Measurements from ENCODE around the gene MMP25.
A peak's percentile ranks its signal among the peaks of the same experiment; 100 is the strongest.
"Not testable (repeated sequence)": the region's sequence is repeated elsewhere in the genome, so short reads cannot be mapped to it uniquely, and the experiment has no call there.

MMP25 gene

DNA sequence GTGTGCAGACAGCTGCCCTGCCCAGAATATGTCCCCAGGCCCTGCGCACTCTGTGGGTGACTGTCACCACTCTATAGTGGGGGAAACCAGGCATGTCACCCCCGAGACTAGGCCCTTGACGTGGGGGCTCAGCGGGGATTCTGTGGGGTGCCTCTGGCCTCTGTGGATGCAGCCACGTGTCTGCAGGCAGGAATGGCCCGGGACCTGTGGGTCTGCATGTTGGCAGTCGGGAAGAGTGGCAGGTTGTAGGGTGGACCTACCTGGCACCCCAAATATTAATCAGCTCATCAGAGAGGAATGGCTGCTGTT, 20.0 kb downstream of the MMP25 start:
- Histone ChIP-seq H2AFZ (ENCODE audit: low read depth, low read length, severe bottlenecking) (no peak overlapping the region), H3F3A (ENCODE audit: insufficient read depth) (0 out of 2 replicates have a peak, but pooled peaks cover 4% of the 10 kb centered on the region), H3K9ac (ENCODE audit: low read length) (no peak overlapping the region), H3K9me3 (ENCODE audit: insufficient read depth, low read length) (no peaks in the 10 kb centered on the region), H3K9me2 (replicated peaks; ENCODE audit: insufficient read depth, low read length) (no peaks in the 10 kb centered on the region), H3K36me3 (ENCODE audit: low read length) (no peaks in the 10 kb centered on the region), H3K27ac (ENCODE audit: low read depth, low read length) (no peak overlapping the region), H3K79me2 (ENCODE audit: insufficient read depth, low read length) (no peaks in the 10 kb centered on the region), H3K4me2 (ENCODE audit: low read depth, low read length, poor library complexity, severe bottlenecking) (no peak overlapping the region), H4K20me1 (ENCODE audit: low read depth, low read length) (no peaks in the 10 kb centered on the region), H3K4me3 (ENCODE audit: insufficient read depth, low read length, poor library complexity, severe bottlenecking) (no peak overlapping the region), H3K27me3 (ENCODE audit: low read length) (no peaks in the 10 kb centered on the region)
- TF ChIP-seq, protein P1, sequence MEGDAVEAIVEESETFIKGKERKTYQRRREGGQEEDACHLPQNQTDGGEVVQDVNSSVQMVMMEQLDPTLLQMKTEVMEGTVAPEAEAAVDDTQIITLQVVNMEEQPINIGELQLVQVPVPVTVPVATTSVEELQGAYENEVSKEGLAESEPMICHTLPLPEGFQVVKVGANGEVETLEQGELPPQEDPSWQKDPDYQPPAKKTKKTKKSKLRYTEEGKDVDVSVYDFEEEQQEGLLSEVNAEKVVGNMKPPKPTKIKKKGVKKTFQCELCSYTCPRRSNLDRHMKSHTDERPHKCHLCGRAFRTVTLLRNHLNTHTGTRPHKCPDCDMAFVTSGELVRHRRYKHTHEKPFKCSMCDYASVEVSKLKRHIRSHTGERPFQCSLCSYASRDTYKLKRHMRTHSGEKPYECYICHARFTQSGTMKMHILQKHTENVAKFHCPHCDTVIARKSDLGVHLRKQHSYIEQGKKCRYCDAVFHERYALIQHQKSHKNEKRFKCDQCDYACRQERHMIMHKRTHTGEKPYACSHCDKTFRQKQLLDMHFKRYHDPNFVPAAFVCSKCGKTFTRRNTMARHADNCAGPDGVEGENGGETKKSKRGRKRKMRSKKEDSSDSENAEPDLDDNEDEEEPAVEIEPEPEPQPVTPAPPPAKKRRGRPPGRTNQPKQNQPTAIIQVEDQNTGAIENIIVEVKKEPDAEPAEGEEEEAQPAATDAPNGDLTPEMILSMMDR (IDR thresholded peaks at IDR 0.05; ENCODE audit: insufficient read depth, low read length, poor library complexity, severe bottlenecking), result no peak
- TF ChIP-seq EZH2phosphoT487 (conservative IDR thresholded peaks at IDR 0.05; ENCODE audit: low read length), result no peak

DNA sequence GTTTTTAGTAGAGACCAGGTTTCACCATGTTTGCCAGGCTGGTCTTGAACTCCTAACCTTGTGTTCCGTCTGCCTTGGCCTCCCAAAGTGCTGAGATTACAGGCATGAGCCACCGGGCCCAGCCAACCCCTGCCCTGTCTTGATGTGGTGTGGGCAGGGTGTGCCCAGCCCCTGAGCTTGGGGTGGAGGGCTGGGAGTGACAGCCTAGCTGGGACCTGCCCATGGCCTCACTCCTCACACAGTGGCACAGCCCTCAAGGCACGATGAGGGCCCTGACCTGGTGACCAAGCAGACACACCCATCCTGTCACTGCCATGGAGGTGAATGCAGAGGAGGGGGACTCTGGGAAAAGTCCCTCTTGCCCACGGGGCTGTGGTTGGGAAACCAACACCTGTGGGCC, 22.1 kb downstream of the MMP25 start:
- Histone ChIP-seq H3K27ac (ENCODE audit: low read depth, low read length) (no peak overlapping the region), H3K27me3 (ENCODE audit: low read length) (no peaks in the 10 kb centered on the region), H3F3A (ENCODE audit: insufficient read depth) (no peaks in the 10 kb centered on the region), H4K20me1 (ENCODE audit: low read depth, low read length) (no peaks in the 10 kb centered on the region), H3K9ac (ENCODE audit: low read length) (0 out of 2 replicates have a peak overlapping the region, but pooled peaks have one; percentile 21), H3K4me2 (ENCODE audit: low read depth, low read length, poor library complexity, severe bottlenecking) (no peak overlapping the region), H3K79me2 (ENCODE audit: insufficient read depth, low read length) (no peaks in the 10 kb centered on the region), H3K36me3 (ENCODE audit: low read length) (no peaks in the 10 kb centered on the region), H3K9me2 (replicated peaks; ENCODE audit: insufficient read depth, low read length) (no peaks in the 10 kb centered on the region), H3K4me3 (ENCODE audit: insufficient read depth, low read length, poor library complexity, severe bottlenecking) (no peak overlapping the region), H3K9me3 (ENCODE audit: insufficient read depth, low read length) (no peaks in the 10 kb centered on the region), H2AFZ (ENCODE audit: low read depth, low read length, severe bottlenecking) (no peak overlapping the region)
- TF ChIP-seq, protein P1 (IDR thresholded peaks at IDR 0.05; ENCODE audit: insufficient read depth, low read length, poor library complexity, severe bottlenecking), result no peak
- TF ChIP-seq EZH2phosphoT487 (conservative IDR thresholded peaks at IDR 0.05; ENCODE audit: low read length), result no peak

DNA sequence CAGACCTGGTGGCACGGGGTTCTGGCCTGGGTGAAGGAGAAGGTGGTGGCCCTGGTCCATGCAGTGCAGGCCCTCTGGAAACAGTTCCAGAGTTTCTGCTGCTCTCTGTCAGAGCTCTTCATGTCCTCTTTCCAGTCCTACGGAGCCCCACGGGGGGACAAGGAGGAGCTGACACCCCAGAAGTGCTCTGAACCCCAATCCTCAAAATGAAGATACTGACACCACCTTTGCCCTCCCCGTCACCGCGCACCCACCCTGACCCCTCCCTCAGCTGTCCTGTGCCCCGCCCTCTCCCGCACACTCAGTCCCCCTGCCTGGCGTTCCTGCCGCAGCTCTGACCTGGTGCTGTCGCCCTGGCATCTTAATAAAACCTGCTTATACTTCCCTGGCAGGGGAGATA, 22.8 kb downstream of the MMP25 start:
- not testable (repeated sequence) for H2AFZ ChIP-seq (ENCODE audit: low read depth, low read length, severe bottlenecking); H3F3A ChIP-seq (ENCODE audit: insufficient read depth); H3K36me3 ChIP-seq (ENCODE audit: low read length); H4K20me1 ChIP-seq (ENCODE audit: low read depth, low read length); H3K27ac ChIP-seq (ENCODE audit: low read depth, low read length); H3K9ac ChIP-seq (ENCODE audit: low read length); H3K9me3 ChIP-seq (ENCODE audit: insufficient read depth, low read length); H3K9me2 ChIP-seq (replicated peaks; ENCODE audit: insufficient read depth, low read length); H3K4me3 ChIP-seq (ENCODE audit: insufficient read depth, low read length, poor library complexity, severe bottlenecking); H3K79me2 ChIP-seq (ENCODE audit: insufficient read depth, low read length); H3K4me2 ChIP-seq (ENCODE audit: low read depth, low read length, poor library complexity, severe bottlenecking); H3K27me3 ChIP-seq (ENCODE audit: low read length)

DNA sequence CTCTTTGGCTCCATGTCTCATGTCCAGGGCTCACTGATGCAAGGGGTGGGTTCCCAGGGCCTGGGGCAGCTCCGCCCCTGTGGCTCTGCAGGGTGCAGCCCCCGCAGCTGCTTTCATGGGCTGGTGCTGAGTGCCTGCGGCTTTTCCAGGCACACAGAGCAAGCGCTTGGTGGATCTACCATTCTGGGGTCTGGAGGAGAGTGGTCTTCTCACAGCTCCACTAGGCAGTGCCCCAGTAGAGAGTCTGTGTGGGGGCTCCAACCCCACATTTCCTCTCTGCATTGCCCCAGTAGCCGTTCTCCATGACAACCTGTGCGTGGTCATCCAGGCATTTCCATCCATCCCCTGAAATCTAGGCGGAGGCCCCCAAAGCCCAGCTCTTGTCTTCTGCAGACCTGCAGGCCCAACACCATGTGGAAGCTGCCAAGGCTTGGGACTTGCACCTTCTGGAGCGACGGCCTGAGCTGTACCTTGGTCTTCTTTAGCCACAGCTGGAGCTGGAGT, 24.3 kb downstream of the MMP25 start:
- Histone ChIP-seq H3K36me3 (ENCODE audit: low read length) (no peaks in the 10 kb centered on the region), H3F3A (ENCODE audit: insufficient read depth) (0 out of 2 replicates have a peak, but pooled peaks cover 6% of the 10 kb centered on the region), H2AFZ (ENCODE audit: low read depth, low read length, severe bottlenecking) (no peak overlapping the region), H3K9ac (ENCODE audit: low read length) (no peak overlapping the region), H3K4me3 (ENCODE audit: insufficient read depth, low read length, poor library complexity, severe bottlenecking) (no peak overlapping the region), H3K27ac (ENCODE audit: low read depth, low read length) (no peak overlapping the region), H3K9me2 (replicated peaks; ENCODE audit: insufficient read depth, low read length) (no peaks in the 10 kb centered on the region), H3K79me2 (ENCODE audit: insufficient read depth, low read length) (no peaks in the 10 kb centered on the region), H3K4me2 (ENCODE audit: low read depth, low read length, poor library complexity, severe bottlenecking) (no peak overlapping the region), H3K9me3 (ENCODE audit: insufficient read depth, low read length) (no peaks in the 10 kb centered on the region), H3K27me3 (ENCODE audit: low read length) (no peaks in the 10 kb centered on the region), H4K20me1 (ENCODE audit: low read depth, low read length) (no peaks in the 10 kb centered on the region)
- TF ChIP-seq EZH2phosphoT487 (conservative IDR thresholded peaks at IDR 0.05; ENCODE audit: low read length), result no peak
- TF ChIP-seq, protein P1 (IDR thresholded peaks at IDR 0.05; ENCODE audit: insufficient read depth, low read length, poor library complexity, severe bottlenecking), result no peak
